RPMI7951 (cell line): Measurements from ENCODE around the gene FTSJ3. TPM values are rescaled to one million over a fixed set of nuclear protein-coding genes. Genes with fewer than 3 reads are reported as not detected.
A peak's percentile ranks its signal among the peaks of the same experiment; 100 is the strongest.

Source experiments
- DNase-seq: peaks from one replicate; pipeline ENCODE4 v3.0.0-alpha.2; 2012; ENCODE audit warnings: low read depth
- total RNA-seq: library from RNA; depleted of rRNA; stranded (reverse); fragments of >200 nt; shearing (Covaris generic); gene quantifications from 2 replicates; pipeline ENCODE4 v1.2.3, GENCODE V29; 2014

Gene FTSJ3
- total RNA-seq, 1 experiment from 2014 or later: 49.5 TPM

DNA sequence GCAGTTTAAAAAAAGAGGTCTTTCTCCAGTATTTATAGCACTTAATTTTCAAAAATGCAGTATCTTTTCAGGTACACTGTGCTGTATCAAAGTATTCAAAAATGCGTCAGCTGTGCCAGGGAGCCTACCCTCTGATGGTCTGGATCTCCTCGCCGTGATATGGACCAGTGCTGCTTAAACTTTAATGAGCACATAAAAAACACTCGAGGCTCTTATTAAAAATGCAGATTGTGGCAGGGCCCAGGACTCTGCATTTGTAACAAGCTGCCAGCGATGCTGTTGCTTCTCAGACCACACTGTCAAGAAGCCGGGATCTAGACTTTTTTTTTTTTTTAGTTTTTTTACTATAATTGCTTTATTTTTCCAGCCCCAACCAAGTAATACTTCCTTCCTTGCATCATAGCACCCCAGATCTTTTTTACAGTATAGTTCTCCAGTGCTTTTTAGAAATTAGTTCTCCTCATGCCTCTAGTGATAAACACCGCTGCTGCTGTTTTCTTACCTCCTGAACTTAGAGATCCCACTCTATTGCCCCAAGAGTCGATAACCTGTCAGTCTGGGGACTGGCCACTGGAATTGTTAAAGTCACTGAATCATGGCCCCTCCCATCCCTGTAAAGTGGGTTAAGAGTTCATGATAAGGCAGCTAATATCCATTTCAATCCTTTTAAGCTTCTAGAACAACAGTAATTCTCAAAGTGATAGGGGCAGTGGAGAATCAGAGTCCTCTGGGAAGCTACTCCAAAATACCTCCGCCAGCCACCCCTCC, 16.6 kb upstream of the FTSJ3 start:
- DNase-seq: no peak

DNA sequence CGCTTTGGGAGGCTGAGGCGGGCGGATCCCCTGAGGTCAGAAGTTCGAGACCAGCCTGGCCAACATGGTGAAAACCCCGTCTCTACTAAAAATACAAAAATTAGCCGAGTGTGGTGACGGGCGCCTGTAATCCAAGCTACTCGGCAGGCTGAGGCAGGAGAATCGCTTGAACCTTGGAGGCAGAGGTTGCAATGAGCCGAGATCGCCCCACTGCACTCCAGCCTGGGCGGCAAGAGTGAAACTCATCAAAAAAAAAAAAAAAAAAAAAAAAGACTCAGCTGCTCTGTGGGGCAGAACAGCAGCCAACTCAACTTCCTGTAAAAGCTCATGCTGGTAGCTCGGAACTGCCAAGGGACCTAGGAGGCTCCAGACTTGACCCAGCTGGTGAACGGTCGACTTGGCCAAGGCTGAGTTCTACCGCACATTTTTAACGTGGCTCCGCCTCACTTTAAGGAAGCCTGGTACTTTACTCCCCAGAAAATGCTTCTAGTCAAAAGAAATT, 16.0 kb upstream of the FTSJ3 start:
- DNase-seq: peak; percentile 83

DNA sequence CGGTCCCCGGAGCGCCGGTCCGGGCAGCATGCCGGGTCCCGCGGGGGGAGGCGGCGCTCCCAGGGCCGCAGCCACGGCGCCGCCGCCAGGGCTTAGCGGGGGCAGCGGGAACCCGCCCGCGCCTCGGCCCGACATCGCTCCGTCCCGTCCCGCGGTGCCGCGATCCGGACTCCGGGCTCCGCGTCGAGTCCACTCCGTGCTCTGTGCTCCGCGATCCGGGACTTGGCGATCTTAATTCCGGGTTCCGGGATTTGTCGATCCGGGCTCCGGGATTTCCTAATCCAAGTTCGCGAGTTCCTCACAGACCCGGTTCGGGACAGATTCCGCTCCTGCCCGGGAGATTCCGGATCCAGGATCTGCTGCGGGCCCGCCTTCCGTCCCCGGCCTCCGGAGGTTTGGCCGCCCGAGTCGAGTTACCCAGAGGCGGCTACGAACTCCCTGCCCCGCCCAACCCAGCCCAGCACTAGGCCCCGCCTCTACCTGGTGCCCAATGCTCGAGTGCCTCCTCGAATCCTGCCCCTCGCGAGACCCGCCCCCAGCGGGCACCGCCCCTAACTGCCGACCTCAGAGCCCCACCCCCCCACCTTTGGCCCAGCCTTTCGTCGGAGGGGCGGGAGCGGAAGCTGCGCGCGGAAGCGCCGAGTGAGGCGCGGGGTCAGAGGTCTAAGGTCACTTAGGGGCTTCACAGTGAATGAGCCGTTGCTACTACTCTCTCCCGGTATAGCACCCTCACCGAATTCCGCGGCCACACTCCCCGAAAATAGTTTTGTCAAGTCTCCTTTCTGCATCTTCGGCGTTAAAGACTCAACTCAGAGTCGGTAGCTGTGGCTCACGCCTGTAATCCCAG, 15.3 kb upstream of the FTSJ3 start, which contains the start of gene SMARCD2:
SMARCD2 (minus strand) TSS at position 146 of the 847 bp plus-strand sequence; CDS start at position 135, 11 bp downstream.
- DNase-seq: peak; percentile 97

DNA sequence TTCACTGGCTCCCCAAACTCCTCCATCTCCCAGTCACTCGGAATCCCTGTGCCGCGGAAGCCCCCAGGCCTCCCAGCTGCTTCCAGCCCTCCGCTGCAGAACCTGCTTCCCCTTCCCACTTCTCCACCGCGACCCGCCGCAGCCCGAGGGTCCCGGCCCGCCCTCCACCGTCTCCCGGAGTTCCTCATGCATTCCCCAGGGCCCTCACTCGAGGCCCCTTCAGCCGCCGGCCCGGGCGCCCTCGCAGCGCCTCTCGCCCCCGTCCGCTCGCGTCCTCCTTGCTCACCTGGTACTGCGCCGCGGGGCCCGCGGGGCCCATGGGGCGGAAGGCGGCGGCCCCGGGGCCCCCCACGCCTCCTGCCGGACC, 14.7 kb upstream of the FTSJ3 start:
- no peak for DNase-seq

DNA sequence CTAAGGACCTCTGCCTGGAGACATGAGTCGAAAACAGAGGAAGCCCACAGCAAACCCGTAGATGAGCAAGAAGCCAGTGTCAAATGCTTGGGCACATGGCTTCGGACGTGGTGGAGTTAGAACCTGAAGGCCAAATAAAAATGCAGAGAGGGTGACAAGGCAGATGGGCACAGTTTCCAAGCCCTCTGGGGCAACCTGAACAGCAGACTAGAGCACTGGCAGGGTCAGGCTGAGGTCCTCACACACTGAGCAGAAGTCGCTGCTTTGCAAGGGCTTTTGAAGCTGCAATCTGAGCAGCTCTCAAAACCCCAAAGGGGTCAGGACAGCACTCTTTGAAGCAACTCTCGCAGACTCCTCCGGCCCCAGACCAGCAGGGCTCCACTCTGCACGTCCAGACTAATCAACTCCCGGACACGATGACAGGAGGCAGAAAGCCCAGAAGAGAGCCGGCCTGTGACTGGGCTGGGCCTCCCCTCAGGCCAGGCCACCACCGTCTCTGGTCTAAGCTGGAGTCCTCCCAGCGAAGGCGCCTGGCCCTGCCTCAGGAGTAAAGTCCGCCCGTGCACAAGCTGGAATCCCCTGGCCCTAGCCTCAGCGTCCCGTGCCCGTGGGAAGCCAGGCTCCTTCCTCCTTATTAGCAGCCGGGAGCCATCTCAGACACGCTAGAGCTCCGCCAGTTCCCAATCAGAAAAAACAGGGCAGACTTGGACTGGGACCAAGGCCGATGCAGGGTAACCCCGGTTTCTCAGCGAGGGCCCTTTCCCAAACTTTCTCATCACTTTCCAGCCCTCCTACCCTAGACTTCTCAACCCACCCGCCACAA, 14.1 kb upstream of the FTSJ3 start:
- peak; percentile 56 for DNase-seq

DNA sequence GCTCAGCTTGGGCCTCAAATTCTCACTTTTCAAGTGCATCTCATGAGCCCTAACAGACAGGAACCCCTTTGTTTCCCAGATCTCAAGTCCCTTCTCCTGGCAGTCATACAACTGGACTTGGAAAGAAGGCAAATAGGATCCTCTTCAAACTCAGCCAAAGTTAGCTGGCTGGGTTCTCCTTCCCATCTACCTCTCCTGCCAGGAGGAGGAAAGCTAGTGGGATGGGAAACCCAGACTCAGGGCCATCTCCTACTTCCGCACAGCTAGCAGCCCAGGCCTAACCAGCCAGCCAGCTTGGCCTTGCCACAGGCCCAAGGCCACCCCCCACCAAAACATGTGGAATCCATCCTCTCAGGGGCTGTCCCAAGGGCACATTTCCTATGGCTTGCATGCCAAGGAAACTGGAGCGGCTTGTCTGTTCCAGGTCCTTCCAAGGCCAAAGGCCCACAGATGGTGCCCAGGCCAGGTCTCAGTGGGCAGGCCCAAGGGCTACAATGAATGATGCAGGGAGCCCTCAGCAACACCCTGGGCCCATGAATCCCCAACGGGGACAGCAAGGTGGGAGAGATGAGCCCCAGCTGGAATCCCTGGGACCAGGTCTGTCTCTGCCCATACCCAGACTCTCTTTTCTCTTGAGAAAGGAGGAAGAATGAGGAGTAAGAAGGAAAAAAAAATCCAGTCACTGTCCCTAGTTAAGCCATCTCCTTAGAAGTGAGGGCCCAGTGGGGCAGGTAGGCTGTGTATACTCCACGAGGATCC, 13.3 kb upstream of the FTSJ3 start:
- peak; percentile 54 for DNase-seq

DNA sequence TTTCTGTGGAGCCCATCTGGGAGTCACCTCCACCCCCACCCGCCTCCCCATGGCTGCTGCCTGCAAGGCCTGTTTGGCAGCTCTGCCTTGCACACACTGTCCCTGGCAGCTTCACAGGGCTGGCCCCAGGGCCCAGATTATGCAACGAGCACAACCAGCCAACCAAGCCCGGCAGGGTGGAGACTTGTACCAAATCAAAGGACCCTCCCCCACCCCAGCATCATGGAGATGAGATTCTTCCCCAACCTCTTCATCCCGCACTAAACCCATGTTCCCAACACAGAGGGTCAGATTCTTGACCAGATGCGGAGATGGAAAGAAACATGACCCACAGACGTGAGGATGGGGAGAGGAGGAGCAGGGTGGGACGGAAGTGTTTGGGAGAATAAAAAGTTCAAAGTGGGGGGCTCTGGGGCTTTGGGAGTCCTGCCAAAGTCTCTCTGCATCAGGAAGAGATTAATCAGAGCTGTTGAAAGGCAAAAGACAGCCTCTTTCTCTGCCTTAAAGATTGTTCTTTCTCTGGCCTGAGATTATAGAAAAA, 11.2 kb upstream of the FTSJ3 start:
- no peak for DNase-seq

DNA sequence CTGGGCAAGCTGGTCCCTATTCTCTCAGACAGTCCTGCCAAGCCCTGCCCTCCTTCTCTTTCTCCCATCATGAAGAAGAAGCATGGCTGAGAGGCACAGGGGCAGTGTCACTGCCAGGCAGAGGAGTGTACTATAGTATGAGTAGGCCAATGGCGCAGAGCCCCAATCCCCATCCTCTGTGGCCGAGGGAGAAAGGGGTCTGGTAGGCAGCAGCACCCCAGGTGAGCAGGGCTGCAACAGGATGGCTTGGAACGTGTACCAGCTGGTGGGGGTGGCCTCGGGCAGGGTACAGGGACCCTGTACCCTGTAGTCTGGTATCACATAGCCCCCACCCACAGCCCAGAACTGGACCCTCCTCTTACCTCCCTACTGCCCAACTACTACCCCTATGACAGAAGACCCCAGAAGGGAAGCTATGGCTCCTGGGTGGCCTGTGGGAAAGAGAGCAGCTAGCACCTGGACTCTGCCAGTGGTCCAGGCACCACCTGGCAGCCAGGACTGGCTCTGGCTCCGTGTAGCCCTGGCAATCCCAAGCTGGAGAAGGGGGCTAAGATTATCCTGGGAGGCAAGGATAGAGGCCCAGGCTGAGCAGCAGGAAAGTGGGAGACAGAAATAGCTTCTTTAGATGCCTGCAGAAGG, 10.6 kb upstream of the FTSJ3 start:
- DNase-seq: no peak

DNA sequence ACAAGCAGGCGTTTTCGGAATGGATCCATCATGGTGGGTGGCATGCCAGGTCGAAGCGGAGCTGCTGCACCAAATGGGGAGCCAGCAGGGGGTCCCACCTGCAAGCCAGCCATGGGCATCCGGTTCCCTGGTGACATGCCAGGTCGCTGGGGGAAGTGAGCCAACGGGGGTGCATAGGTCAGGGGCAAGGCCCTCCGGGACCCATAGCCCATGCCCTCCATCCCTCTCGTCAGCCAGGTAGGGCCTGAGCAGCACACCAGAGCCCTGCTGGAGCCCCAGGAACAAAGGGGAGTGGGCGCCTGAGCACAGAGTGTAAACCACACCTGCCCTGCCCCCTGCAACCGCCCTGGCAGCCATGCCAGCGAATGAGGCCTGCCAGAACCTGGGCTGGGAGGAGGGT, 10.0 kb upstream of the FTSJ3 start:
- DNase-seq: no peak

DNA sequence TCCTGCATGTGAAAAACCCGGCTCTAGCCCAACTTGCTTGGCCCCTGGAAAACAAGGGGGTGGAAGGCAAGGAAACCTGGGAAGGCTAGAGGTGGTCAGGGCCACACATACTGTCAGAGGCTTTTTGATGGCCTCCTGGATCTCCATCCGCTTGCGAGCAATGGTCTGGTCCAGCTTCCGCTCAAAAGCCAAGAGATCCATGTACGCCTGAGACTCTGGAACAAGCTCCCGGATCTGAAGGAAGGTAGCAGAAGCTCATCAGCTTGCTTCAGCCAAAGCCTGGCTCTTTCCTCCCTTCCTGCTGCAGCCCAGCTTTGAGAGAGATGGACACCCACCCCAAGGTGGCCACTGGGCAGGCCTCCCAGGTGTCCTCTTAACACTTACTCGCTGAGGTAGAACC, 9.3 kb upstream of the FTSJ3 start:
- no peak for DNase-seq

DNA sequence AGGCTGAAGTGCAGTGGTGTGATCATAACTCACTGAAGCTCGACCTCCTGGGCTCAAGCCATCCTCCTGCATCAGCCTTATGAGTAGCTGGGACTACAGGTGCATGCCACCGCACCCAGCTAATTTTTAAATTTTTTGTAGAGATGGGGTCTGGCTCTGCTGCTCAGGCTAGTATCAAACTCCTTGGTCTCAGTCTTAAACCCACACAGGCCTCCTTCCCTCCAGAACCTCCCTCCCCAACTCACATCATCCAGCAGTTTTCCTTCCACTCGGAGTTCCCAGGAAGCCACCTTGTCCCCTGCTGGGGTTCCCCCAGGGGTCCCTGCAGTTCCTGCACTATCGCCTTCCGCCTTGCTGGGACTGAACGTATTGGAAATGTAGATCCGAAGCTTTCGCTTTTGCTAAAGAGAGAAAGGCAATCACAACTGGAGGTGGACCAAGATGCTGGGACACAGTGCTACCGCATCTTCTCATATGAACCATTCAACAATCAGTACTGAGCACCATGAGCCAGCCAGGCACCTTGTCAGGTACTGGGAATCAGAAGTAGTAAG, 7.8 kb upstream of the FTSJ3 start:
- DNase-seq: no peak

DNA sequence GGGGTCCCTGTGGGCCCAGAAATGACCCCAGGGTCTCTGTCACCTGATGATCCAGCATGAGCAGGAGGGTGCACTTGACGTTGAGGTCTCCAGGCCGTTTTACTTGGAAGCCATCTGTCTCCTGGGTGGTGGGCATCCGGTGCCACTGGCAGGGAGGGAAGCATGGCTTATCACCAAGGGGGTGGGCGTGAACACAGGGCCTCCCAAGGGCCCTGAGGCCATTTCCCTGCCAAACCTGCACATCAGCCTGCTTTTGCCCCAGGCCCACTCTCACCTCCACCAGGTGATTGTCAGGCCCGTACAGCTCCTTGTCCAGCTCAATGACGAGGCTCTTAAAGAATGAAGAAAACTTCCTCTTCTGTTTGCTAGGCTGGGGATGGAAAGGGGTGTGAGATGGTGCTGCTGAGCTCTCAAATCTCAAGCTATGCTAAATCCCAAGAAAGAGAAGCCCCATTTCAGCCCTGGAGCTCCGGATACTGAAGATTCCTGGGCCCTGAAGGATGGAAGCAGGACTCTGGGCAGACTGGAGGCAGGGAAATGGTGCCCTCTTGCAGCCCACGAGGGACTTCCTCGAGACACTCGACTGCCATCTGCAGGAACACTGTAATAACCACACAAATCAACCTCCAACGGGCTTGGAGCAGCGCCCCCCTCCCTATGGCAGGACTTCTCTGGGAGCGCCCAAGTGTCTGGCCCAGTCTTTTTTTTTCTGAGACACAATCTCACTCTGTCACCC, 7.1 kb upstream of the FTSJ3 start:
- DNase-seq: peak; percentile 73

DNA sequence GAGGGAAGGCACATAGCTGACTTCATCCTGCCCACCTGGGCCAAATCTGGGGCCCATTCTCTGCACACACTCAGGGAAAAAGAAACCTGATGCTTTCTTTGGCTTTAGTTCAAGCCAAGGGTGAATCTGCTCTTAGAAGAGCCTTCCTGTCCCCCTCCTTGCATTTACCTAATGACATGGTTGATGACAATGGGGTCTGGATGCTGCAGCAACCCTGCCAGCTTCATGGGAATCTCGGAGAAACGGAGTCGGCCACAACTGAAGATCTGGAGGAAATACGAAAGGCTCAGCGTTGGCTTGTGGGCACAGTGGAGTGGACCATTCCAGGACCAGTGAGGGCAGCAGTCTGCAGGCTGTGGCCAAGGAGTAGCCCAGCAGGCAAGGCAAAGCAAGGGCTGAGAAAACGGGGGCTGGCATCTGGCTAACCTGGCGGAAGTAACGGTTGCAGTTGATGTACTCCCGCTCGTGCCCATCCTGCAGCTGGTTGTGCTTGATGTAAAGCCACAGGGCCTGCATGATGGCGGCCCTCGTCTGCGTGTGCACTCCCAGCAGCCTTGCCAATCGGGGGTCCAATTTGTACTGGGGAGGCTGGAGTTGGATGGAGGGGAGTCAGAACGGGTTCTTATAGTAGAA, 6.4 kb upstream of the FTSJ3 start:
- DNase-seq: no peak

DNA sequence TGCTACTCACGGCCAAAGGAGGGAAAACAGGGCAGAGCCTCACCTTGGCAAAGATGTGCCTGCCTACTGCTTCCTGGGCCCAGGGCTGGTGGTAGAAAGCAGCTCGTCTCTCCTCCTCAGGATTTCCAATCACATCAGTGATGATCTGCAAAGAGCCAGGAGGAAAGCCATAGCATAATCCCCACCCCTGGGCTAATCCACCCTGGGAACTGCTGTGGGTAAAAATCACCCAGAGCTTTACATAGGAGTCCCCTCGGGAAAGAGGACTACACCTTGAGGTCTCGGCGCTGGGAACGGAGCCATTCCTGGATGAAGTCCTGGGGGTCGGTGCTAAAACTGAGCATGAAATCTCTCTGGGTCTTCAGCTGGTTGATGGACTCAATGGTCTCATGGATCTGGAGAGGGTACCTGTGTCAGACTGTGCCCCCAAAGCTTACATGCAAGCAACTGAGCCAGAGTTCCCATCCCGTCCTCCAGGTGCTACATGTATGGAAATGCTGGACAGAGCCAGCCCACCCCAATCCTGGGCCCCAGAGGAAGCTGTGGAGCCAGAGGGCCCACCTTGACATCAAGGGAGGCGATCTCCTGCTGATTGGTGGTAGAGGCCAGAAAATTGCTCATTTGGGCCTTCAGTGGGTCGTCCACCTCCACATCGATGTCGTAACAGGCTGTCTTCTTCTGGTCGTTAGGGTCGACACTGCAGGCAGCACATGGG, 5.7 kb upstream of the FTSJ3 start:
- no peak for DNase-seq

DNA sequence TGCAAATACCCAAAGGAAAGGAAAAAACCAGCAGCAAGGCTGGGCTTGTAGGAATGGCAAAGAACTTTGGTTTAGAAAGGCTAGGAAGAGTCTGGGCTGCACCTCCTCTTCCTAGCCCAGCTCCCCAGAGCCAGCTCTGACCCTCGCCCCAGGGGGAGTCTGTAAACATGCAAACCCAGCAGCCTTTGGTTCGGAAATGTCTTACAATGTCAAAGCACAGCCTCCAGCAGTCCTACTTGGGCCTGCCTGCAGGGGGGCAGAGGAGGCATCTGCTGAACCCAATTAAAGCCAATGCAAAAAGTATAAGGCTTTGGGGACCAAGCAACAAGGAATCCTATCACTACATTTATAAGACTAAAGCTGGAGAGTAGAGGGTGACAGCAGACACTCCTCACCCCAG, 5.0 kb upstream of the FTSJ3 start:
- DNase-seq: no peak

DNA sequence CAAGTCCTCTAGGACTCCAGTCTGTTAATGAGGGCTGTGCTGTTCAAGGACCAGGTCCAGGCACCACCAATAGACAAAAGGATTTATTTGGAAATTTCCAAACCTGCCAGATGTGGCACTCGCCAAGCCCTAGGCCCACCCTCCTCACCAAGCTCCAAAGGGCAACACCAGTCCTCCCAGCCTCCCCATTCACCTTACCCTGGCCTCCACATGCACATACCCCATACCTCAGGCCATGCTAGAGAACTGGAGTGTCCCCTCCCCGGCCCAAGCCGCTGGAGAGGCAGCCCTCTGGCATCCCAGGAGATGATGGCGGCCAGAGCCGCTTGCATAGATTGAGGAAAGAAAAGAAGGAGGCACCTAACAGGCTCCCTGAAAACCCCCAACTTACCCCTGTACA, 4.6 kb upstream of the FTSJ3 start:
- no peak for DNase-seq

DNA sequence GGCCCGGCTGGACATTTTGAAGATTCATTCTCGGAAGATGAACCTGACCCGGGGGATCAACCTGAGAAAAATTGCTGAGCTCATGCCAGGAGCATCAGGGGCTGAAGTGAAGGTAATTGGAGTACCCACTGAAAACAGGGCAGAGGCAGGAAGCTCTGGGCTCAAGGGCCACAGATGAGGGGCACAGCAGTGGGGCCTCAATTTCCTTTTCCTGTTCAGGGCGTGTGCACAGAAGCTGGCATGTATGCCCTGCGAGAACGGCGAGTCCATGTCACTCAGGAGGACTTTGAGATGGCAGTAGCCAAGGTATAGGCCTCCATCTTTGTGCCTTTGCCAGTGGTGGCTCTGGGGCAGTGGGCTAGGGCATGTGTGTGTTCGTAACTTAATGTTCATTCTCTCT, 4.0 kb upstream of the FTSJ3 start:
- no peak for DNase-seq

DNA sequence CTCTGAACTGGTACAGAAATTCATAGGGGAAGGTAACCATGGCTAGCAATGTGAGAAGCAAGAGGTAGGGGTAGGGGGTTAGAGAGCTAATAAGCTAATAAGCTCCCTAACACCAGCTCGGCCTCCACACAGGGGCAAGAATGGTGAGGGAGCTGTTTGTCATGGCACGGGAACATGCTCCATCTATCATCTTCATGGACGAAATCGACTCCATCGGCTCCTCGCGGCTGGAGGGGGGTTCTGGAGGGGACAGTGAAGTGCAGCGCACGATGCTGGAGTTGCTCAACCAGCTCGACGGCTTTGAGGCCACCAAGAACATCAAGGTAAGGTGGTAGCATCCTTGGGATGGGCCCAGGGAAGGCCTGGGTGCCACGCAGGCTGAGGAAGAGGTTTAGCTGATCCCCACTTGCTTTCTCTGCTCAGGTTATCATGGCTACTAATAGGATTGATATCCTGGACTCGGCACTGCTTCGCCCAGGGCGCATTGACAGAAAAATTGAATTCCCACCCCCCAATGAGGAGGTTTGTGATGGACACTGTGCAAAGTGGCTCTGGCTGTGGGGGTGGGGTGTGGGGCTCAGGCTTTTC, 3.5 kb upstream of the FTSJ3 start:
- no peak for DNase-seq
